Kidney tubule cell (primary cell): ENCODE results near the gene IL1R1.

ENCODE experiments used
- DNase-seq: peaks from one replicate; pipeline ENCODE4 v3.0.0-alpha.2; 2018; ENCODE audit warnings: low spot score

IL1R1 gene

GRCh38 chr2:102206666-102207341 is 64.3 kb downstream of the IL1R1 start:
- no peak for DNase-seq

GRCh38 chr2:102208774-102209173 is 66.2 kb downstream of the IL1R1 start:
- peak; percentile 47 for DNase-seq

- no peak for DNase-seq
Observed at GRCh38 chr2:102209474-102209873, 66.9 kb downstream of the IL1R1 start.

GRCh38 chr2:102217032-102217431 is 74.5 kb downstream of the IL1R1 start:
- DNase-seq, result no peak

GRCh38 chr2:102224824-102225739 is 82.5 kb downstream of the IL1R1 start:
- DNase-seq, result no peak

GRCh38 chr2:102226171-102226570 is 83.6 kb downstream of the IL1R1 start:
- no peak for DNase-seq

GRCh38 chr2:102226612-102227391 is 84.3 kb downstream of the IL1R1 start:
- DNase-seq, result no peak

- DNase-seq, result no peak
Observed at GRCh38 chr2:102229141-102229769, 86.7 kb downstream of the IL1R1 start.
